HG03439 (cell line): ENCODE data around the gene MPHOSPH9.

Experiments used
- ATAC-seq: cut with Tn5 transposase; IDR thresholded peaks from one replicate; pipeline ENCODE4 v1.9.1; 2021; ENCODE audit warnings: mild to moderate bottlenecking, moderate library complexity; ENCODE audit not compliant: unreplicated experiment

The MPHOSPH9 gene

DNA sequence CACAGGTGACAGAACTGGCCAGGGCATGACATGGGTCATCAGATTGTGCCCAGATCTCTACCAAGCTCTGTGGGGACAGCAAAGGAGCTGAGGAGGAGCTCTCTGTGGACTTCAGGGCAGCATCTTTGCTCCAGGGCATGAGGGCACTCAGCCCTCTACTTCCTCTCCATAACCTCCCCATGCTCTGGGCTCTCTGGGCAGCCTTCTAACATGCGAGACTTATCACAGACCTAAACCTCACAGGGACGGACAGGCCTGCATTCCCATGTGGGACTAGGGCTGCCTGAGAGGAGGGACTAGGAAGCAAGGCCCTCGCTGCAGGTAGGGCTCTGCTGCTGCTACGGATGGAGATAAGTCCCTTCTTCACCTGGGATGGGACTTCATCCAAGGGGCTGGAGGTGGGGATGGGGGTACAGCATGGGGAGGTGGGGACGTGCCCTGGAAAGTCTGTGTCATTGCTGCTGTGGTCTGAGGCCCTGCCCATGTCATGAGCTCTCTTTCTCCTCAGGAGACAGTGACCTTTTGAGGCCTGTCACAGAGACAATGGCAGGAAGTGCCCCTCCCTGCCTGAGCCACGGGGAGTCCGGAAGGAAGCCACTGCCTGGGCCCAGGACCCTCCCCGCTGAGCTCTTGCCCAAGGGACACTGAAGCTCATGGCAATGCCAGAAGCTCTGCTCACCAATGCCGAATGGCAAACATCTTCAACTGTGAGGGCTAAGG lies 126.1 kb downstream of the MPHOSPH9 start:
- ATAC-seq = no peak

DNA sequence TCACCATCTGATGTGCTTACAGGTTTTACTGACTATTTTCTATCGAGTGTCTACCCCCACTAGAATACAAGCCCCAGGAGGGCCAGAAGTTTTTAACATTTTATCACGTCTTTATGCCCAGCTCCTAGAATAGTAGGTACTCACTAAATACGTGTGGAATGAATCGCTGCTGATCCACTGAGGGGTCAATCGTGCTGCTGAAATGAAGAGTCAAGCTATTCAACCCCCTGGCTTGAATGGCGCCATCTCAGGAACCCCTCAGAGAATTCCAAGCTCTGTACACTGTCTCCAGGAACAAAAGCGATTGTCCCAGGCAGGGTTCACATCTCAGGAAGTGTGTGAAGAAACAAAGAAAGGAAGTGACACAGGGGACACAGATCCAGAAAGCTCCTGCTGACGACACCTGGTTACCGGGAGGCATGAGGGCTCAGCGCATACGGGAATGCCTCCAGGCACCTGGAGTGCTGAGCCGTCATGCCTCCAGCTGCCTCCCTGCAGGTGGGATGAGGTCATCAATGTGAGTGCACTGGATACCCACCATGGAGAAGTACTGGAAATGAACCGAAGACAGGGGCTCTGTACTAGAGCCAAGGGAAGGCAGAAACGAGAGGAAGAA lies 127.6 kb downstream of the MPHOSPH9 start:
- no peak for ATAC-seq

DNA sequence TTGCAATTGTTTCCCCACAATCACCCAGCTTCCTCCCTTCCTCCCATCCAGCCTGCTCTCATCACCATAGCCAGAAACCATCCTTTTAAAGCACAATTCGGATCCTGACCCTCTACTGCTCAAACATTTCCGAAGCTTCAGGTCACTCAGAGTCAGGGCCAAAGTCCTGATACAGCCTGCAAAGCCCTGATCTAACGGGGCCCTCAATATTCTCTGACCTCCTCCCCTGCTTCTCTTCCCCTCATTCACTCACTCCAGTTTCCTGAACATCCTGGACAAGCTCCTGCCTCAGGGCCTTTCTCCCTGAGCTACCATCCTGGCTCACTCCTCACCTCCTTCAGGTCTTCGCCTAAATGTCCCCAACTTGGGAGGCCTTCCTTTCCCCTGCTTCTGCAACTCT lies 128.1 kb downstream of the MPHOSPH9 start:
- no peak for ATAC-seq
